ENCODE data around the gene SEPTIN6.
A peak's percentile ranks its signal among the peaks of the same experiment; 100 is the strongest.

The SEPTIN6 gene

GRCh38 chrX:119693040-119693995, at the start of gene SEPTIN6:
Gene SEPTIN6 (minus strand): TSS chrX:119693168. CDS start chrX:119693105, 63 bp downstream.
- peak; percentile 71 for DNase-seq (ENCODE audit: low spot score)

- peak; percentile 22 for DNase-seq (ENCODE audit: low spot score)
These were observed 45.8 kb upstream of the SEPTIN6 start for GRCh38 chrX:119738742-119739141.

GRCh38 chrX:119736206-119736764, 43.3 kb upstream of the SEPTIN6 start:
- DNase-seq (ENCODE audit: low spot score) = no peak

- no peak for DNase-seq (ENCODE audit: low spot score)
These were observed 42.5 kb upstream of the SEPTIN6 start for GRCh38 chrX:119735467-119735866.

- peak; percentile 38 for DNase-seq (ENCODE audit: low spot score)
These were observed 42.0 kb upstream of the SEPTIN6 start for GRCh38 chrX:119734897-119735339.

GRCh38 chrX:119729408-119730201, 36.6 kb upstream of the SEPTIN6 start:
- DNase-seq (ENCODE audit: low spot score) = peak; percentile 46

GRCh38 chrX:119728487-119728886, 35.5 kb upstream of the SEPTIN6 start:
- peak; percentile 16 for DNase-seq (ENCODE audit: low spot score)

- no peak for DNase-seq (ENCODE audit: low spot score)
These were observed 34.1 kb upstream of the SEPTIN6 start for GRCh38 chrX:119726900-119727555.

GRCh38 chrX:119721926-119722325, 29.0 kb upstream of the SEPTIN6 start:
- no peak for DNase-seq (ENCODE audit: low spot score)

- no peak for DNase-seq (ENCODE audit: low spot score)
These were observed 28.5 kb upstream of the SEPTIN6 start for GRCh38 chrX:119721487-119721886.

- DNase-seq (ENCODE audit: low spot score) = no peak
These were observed 16.7 kb upstream of the SEPTIN6 start for GRCh38 chrX:119709630-119710029.

- no peak for DNase-seq (ENCODE audit: low spot score)
These were observed 16.0 kb upstream of the SEPTIN6 start for GRCh38 chrX:119708936-119709335.

- DNase-seq (ENCODE audit: low spot score) = no peak
These were observed 13.6 kb upstream of the SEPTIN6 start for GRCh38 chrX:119706616-119707015.

GRCh38 chrX:119698845-119699244, 5.9 kb upstream of the SEPTIN6 start:
- peak; percentile 63 for DNase-seq (ENCODE audit: low spot score)

GRCh38 chrX:119696251-119696890, 3.4 kb upstream of the SEPTIN6 start:
- DNase-seq (ENCODE audit: low spot score) = no peak

GRCh38 chrX:119695535-119696050, 2.6 kb upstream of the SEPTIN6 start:
- DNase-seq (ENCODE audit: low spot score) = no peak

GRCh38 chrX:119694601-119695534, 1.9 kb upstream of the SEPTIN6 start:
- DNase-seq (ENCODE audit: low spot score) = peak; percentile 24

GRCh38 chrX:119693996-119694451, 1.1 kb upstream of the SEPTIN6 start:
- no peak for DNase-seq (ENCODE audit: low spot score)

GRCh38 chrX:119692191-119693039, 553 bp downstream of the SEPTIN6 start:
- peak; percentile 57 for DNase-seq (ENCODE audit: low spot score)
